ENCODE measurements around the gene FGA.
"Not testable (repeated sequence)": the region's sequence is repeated elsewhere in the genome, so short reads cannot be mapped to it uniquely, and the experiment has no call there.

FGA gene

DNA sequence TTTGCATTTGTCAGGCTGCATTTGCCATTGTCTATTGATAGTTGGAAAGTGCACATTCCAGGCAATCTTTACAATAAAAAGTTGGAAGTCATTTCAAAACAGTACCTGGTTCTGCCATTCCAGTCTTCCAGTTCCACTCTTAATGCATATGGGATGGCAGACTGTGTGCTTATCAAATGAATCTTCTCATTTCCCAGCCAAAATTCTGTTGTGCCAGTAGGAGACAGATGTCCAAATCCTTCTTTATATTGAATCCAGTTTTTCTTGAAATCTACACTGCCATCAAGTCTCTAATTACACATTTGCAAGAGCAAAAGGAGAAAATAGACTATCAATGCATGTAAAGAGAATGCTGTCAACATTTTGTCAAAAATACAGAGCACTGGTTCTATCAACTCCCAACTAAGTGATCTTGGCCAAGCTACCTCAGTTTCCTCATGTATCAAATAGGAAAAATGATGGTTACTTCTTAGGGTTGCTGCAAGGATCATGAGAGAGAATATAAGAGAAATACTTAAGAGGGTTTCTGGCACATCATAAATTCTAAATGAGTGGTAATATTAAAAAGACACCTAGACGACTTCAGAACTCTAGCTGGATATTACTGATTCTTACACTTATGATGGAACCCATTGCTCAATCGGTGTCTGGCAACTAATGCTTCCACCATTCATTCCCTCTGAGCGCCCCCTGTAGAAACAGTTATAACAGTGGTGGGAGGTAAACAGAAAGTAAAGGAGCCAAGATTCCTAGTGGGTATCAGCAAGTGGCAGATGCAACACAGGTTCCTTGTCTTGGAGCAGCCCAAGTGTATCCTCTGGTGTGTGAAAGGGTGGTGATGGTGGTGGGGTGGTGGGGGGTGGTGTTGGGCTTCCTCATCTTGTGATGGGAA is 18.1 kb upstream of the FGA start:
- in situ Hi-C loops (cut with MboI; ENCODE audit: low sequenced_read_pairs): no loop called here

- in situ Hi-C loops (cut with MboI; ENCODE audit: low sequenced_read_pairs): no loop called here
These were observed 16.5 kb upstream of the FGA start for GRCh38 chr4:154606728-154607723.

DNA sequence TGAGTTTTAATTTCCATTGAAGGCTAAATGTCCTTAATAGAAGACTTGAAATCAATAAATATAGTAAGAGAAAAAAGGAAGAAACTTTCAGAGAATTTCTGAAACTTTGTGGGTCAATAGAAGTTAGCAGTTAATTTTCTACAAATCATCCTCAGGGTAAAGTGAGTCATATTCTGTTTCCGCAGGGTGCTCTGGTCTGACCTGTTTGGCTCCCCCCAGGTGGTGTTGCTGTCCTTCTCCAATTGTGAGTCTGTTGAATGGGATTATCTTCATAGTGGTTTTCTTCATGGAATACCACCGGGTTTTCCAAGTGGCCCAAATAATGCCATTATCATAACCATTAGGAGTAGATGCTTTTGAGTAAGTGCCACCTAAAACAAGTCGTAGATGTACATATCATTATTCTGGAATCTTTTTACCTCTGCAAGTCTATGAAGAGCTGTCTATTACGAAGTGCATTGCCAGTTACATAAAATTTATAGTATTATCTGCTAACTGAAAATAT is 14.2 kb upstream of the FGA start:
- in situ Hi-C loops (cut with MboI; ENCODE audit: low sequenced_read_pairs): no loop called here

DNA sequence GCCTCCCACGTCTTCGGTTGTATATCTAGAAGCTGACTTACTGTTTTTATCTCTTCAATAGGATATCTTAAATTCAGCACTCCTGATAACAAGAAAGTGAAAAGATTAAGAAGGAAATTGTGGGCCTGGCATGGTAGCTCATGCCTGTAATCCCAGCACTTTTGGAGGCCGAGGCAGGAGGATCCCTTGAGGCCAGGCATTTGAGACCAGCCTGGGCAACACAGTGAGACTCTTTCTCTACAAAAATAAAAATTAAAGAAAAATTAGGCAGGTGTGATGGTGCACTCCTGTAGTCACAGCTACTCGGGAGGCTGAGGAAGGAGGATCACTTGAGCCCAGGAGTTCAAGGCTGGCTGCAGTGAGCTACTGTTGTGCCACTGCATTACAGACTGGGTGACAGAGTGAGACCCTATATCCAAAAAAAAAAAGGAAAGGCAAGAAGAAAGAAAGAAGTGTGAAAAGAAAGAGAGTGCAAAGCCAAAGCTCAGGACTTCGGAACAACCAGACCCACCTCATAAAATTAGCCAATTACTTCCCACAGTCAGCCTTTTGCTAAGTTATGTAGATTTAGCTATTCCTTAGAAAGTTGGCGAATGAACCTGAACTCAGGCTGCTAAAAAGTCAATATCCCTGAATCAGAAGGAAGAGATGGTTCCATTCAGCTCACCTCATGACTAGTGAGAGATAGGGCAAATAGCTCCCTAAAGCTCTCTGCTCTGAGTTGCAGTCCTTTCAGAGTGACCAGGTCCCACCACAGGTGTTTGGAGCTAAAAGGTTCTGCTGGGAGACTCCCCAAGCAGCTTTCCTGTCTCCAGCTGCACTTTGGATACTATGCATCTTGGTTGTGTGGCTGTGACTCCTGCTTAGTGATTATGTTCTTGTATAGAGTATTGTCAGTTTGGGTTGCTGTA is 12.7 kb upstream of the FGA start:
- in situ Hi-C loops (cut with MboI; ENCODE audit: low sequenced_read_pairs): no loop called here

- in situ Hi-C loops (cut with MboI; ENCODE audit: low sequenced_read_pairs): no loop called here
These were observed 12.0 kb upstream of the FGA start for GRCh38 chr4:154602404-154603020.

DNA sequence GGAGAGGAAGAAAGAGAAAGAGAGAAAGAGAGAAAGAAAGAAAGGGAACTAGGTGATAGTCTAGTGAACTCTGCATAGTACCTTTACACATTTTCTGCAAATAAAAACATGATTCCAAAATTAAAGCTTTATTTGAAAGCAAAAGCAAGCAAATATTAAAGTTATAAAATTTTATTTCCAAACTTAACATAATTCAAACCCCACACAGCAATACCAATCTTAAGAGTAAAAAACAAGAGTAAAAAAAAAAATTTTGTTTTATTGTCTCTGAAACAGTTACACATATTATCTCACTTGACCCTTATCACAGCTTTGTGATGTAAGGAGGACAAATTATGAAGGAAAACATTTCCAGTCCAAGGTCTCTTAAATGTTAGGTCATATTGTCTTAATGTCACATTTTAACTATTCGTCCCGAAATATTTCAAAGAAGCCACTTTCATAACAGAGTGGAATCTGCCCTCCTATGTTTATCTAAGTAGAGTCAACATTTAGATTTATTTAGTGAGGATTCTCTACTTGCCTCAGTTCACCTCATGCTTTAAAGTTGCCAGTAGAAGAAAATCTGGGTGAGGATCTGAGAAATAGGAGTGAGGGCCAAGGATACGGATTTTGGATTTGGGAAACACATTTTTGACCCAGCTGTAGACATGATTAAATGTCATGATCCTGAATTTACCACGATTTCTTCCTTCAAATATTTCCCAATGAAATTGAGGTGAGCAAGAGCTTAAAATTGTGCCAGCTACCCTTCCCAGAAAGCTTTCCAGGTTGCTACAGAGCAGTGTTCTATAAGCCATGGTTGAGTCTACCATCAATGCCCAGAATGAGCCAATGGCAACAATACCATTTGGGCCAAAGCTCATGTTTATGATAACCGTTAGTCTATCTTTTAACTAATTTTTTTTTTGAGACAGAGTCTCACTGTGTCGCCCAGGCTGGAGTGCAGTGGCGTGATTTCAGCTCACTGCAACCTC is 7.5 kb upstream of the FGA start:
- in situ Hi-C loops (cut with MboI; ENCODE audit: low sequenced_read_pairs): no loop called here

GRCh38 chr4:154597281-154597680 is 6.7 kb upstream of the FGA start:
- in situ Hi-C loops (cut with MboI; ENCODE audit: low sequenced_read_pairs): not testable (repeated sequence)

- in situ Hi-C loops (cut with MboI; ENCODE audit: low sequenced_read_pairs): no loop called here
These were observed 5.3 kb upstream of the FGA start for GRCh38 chr4:154595807-154596206.

DNA sequence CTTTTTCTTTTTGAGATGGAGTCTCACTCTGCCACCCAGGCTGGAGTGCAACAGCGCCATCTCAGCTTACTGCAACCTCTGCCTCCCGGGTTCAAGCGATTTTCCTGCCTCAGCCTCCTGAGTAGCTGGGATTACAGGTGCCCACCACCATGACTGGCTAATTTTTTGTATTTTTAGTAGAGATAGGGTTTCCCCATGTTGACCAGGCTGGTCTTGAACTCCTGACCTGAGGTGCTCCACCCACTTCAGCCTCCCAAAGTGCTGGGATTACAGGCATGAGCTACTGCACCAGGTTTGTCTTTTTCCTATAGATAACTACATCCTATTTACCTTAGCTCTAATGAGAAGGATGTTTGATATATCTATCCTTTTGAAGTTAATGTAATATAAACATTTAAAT is 3.8 kb upstream of the FGA start:
- in situ Hi-C loops (cut with MboI; ENCODE audit: low sequenced_read_pairs): not testable (repeated sequence)

- in situ Hi-C loops (cut with MboI; ENCODE audit: low sequenced_read_pairs): no loop called here
These were observed 3.3 kb upstream of the FGA start for GRCh38 chr4:154593868-154594267.

- in situ Hi-C loops (cut with MboI; ENCODE audit: low sequenced_read_pairs): no loop called here
These were observed 1.3 kb upstream of the FGA start for GRCh38 chr4:154591890-154592289.

- in situ Hi-C loops (cut with MboI; ENCODE audit: low sequenced_read_pairs): no loop called here
These were observed 995 bp downstream of the FGA start for GRCh38 chr4:154589296-154590197.

DNA sequence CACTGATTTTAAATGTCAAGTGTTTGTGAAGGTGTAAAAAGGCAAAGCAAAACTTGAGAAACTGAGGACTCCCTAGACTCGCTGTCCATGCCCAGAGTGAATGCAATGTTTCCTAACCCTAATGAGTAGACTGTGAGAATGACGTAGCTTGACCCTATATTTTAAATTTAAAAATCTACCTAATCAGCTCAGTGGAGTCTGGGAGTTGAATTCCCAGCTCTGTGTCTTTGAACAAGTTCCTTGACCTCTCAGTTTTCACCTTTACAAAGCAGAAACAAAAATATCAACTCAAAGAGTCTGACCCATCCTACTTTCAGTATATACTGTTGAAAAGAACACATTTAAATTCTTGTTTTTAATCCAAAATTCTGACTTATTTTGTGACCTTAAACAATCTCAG is 2.3 kb downstream of the FGA start:
- in situ Hi-C loops (cut with MboI; ENCODE audit: low sequenced_read_pairs): no loop called here

- in situ Hi-C loops (cut with MboI; ENCODE audit: low sequenced_read_pairs): no loop called here
These were observed 4.1 kb downstream of the FGA start for GRCh38 chr4:154586296-154587033.

GRCh38 chr4:154585369-154586018 is 5.0 kb downstream of the FGA start:
- in situ Hi-C loops (cut with MboI; ENCODE audit: low sequenced_read_pairs): no loop called here

DNA sequence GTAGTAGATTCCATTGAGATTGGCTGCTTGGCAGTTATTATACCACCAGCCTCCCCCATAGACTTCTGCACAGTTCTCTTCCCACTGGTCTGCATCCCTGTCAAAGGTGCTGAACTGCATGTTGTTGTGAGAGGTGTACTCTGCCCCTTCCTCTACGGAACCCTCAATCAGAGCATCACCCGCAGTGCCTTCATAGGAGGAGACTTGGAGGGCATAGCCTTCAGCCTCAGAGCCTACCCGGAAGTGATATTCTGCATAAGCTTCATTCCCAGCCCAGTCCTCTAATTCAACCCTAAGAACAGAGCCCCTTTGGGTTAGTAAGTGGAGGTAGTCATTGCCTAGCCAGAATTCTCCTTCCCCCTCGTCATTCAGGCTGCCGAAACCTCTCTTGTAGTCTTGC is 6.3 kb downstream of the FGA start:
- in situ Hi-C loops (cut with MboI; ENCODE audit: low sequenced_read_pairs): no loop called here

- in situ Hi-C loops (cut with MboI; ENCODE audit: low sequenced_read_pairs): no loop called here
These were observed 6.9 kb downstream of the FGA start for GRCh38 chr4:154583677-154584076.
